HEK293 (cell line): Measurements from ENCODE around the gene ADIRF.

Source experiments
- AEBP2 ChIP-seq: fragments of 450-650 bp; formaldehyde crosslinking; IDR thresholded peaks from 2 replicates; pipeline ENCODE4 v1.5.1; 2016; ENCODE audit warnings: missing biosample characterization, missing genetic modification characterization, borderline replicate concordance
- ELK4 ChIP-seq: IDR thresholded peaks from 2 replicates; pipeline ENCODE4 v1.6.1; 2011; ENCODE audit warnings: mild to moderate bottlenecking, low read depth, low read length, borderline replicate concordance
- GLIS2 ChIP-seq: fragments of 450-650 bp; formaldehyde crosslinking; IDR thresholded peaks from 2 replicates; pipeline ENCODE4 v1.5.1; 2016; ENCODE audit warnings: missing biosample characterization, missing genetic modification characterization
- HIC1 ChIP-seq: fragments of 450-650 bp; formaldehyde crosslinking; IDR thresholded peaks from 2 replicates; pipeline ENCODE4 v1.5.1; 2016; ENCODE audit warnings: missing biosample characterization, missing genetic modification characterization
- KLF10 ChIP-seq: fragments of 450-650 bp; IDR thresholded peaks from 2 replicates; pipeline ENCODE4 v1.5.1; 2018; ENCODE audit warnings: missing biosample characterization, mild to moderate bottlenecking, missing genetic modification characterization
- KLF16 ChIP-seq: fragments of 450-650 bp; formaldehyde crosslinking; IDR thresholded peaks from 2 replicates; pipeline ENCODE4 v1.5.1; 2017; ENCODE audit warnings: missing biosample characterization, missing genetic modification characterization
- KLF17 ChIP-seq: fragments of 450-650 bp; formaldehyde crosslinking; IDR thresholded peaks from 2 replicates; pipeline ENCODE4 v1.5.1; 2016; ENCODE audit warnings: missing biosample characterization, missing genetic modification characterization
- KLF8 ChIP-seq: fragments of 450-650 bp; formaldehyde crosslinking; IDR thresholded peaks from 2 replicates; pipeline ENCODE4 v1.5.1; 2016; ENCODE audit warnings: missing biosample characterization, missing genetic modification characterization
- KLF9 ChIP-seq: fragments of 450-650 bp; formaldehyde crosslinking; IDR thresholded peaks from 2 replicates; pipeline ENCODE4 v1.5.1; 2016; ENCODE audit warnings: missing biosample characterization, missing genetic modification characterization, low read depth
- ZBTB48 ChIP-seq: fragments of 450-650 bp; formaldehyde crosslinking; IDR thresholded peaks from 2 replicates; pipeline ENCODE4 v1.5.1; 2016; ENCODE audit warnings: missing biosample characterization, missing genetic modification characterization
- ZBTB6 ChIP-seq: fragments of 450-650 bp; formaldehyde crosslinking; IDR thresholded peaks from 2 replicates; pipeline ENCODE4 v1.5.1; 2017; ENCODE audit warnings: missing biosample characterization, missing genetic modification characterization
- ZBTB7A ChIP-seq: fragments of 450-650 bp; formaldehyde crosslinking; IDR thresholded peaks from 2 replicates; pipeline ENCODE4 v1.5.1; 2016; ENCODE audit warnings: low read depth, missing biosample characterization, missing genetic modification characterization
- ZBTB8A ChIP-seq: fragments of 450-650 bp; formaldehyde crosslinking; IDR thresholded peaks from 2 replicates; pipeline ENCODE4 v1.5.1; 2016; ENCODE audit warnings: missing biosample characterization, missing genetic modification characterization
- ZNF174 ChIP-seq: fragments of 450-650 bp; formaldehyde crosslinking; IDR thresholded peaks from 2 replicates; pipeline ENCODE4 v1.5.0; 2017; ENCODE audit warnings: missing biosample characterization, mild to moderate bottlenecking, missing genetic modification characterization
- ZNF24 ChIP-seq: fragments of 450-650 bp; formaldehyde crosslinking; IDR thresholded peaks from 2 replicates; pipeline ENCODE4 v1.5.1; 2016; ENCODE audit warnings: missing biosample characterization, missing genetic modification characterization
- ZNF274 ChIP-seq, 2 experiments: fragments of 200-500 bp in 1 of 2; fragments of 450-650 bp in 1 of 2; sonication (Bioruptor generic) in 1 of 2; formaldehyde crosslinking in 1 of 2; IDR thresholded peaks; 2 replicates each; pipeline versions ENCODE4 v1.5.1 to v1.6.1; 2014 to 2016; ENCODE audit warnings: borderline replicate concordance in 1 of 2, inconsistent platforms in 1 of 2, low read length in 1 of 2, missing biosample characterization in 1 of 2, missing genetic modification characterization in 1 of 2
- ZNF280C ChIP-seq: fragments of 450-650 bp; formaldehyde crosslinking; IDR thresholded peaks from 2 replicates; pipeline ENCODE4 v1.5.1; 2016; ENCODE audit warnings: missing biosample characterization, missing genetic modification characterization
- ZNF354C ChIP-seq: fragments of 450-650 bp; formaldehyde crosslinking; IDR thresholded peaks from 2 replicates; pipeline ENCODE4 v1.5.1; 2016; ENCODE audit warnings: missing biosample characterization, missing genetic modification characterization, low read depth, borderline replicate concordance
- ZNF37A ChIP-seq: fragments of 450-650 bp; IDR thresholded peaks from 2 replicates; pipeline ENCODE4 v1.5.1; 2018; ENCODE audit warnings: missing biosample characterization, missing genetic modification characterization
- ZNF510 ChIP-seq: fragments of 450-650 bp; formaldehyde crosslinking; IDR thresholded peaks from 2 replicates; pipeline ENCODE4 v1.5.1; 2018; ENCODE audit warnings: mild to moderate bottlenecking, missing genetic modification characterization, missing biosample characterization; ENCODE audit not compliant: insufficient replicate concordance
- ZNF514 ChIP-seq: fragments of 450-650 bp; formaldehyde crosslinking; IDR thresholded peaks from 2 replicates; pipeline ENCODE4 v1.5.1; 2016; ENCODE audit warnings: missing biosample characterization, missing genetic modification characterization
- ZNF530 ChIP-seq: fragments of 450-650 bp; formaldehyde crosslinking; IDR thresholded peaks from 2 replicates; pipeline ENCODE4 v1.5.1; 2016; ENCODE audit warnings: low read depth, missing biosample characterization, missing genetic modification characterization
- ZNF571 ChIP-seq: fragments of 450-650 bp; formaldehyde crosslinking; IDR thresholded peaks from 2 replicates; pipeline ENCODE4 v1.5.0; 2017; ENCODE audit warnings: missing biosample characterization, missing genetic modification characterization
- ZNF580 ChIP-seq: fragments of 450-650 bp; formaldehyde crosslinking; IDR thresholded peaks from 2 replicates; pipeline ENCODE4 v1.5.1; 2016; ENCODE audit warnings: missing biosample characterization, missing genetic modification characterization
- ZNF777 ChIP-seq: fragments of 450-650 bp; formaldehyde crosslinking; IDR thresholded peaks from 2 replicates; pipeline ENCODE4 v1.5.1; 2017; ENCODE audit warnings: missing biosample characterization, missing genetic modification characterization, borderline replicate concordance
- ZNF792 ChIP-seq: fragments of 450-650 bp; formaldehyde crosslinking; IDR thresholded peaks from 2 replicates; pipeline ENCODE4 v1.5.1; 2016; ENCODE audit warnings: missing biosample characterization, missing genetic modification characterization
- ZSCAN5A ChIP-seq: fragments of 450-650 bp; formaldehyde crosslinking; IDR thresholded peaks from 2 replicates; pipeline ENCODE4 v1.5.1; 2016; ENCODE audit warnings: missing biosample characterization, missing genetic modification characterization

The ADIRF gene

GRCh38 chr10:86960003-86960862 is 8.0 kb upstream of the ADIRF start (continued):
- TF ChIP-seq ZNF274 (IDR thresholded peaks at IDR 0.05; ENCODE audit: low read length) (no peak), ZNF274 (tag by site-specific recombination; IDR thresholded peaks at IDR 0.05; ENCODE audit: borderline replicate concordance) (no peak), KLF10 (tag by site-specific recombination) (no peak), ZNF514 (tag by site-specific recombination) (no peak), KLF16 (tag by site-specific recombination) (peak; percentile 70), ZNF571 (tag by site-specific recombination) (no peak), ZNF792 (tag by site-specific recombination) (no peak), GLIS2 (tag by site-specific recombination) (no peak), ZBTB7A (no peak), KLF8 (tag by site-specific recombination) (peak; percentile 40; the same call in 1 of the 2 replicates), ZNF510 (tag by site-specific recombination) (no peak), ELK4 (no peak), AEBP2 (tag by site-specific recombination) (no peak), ZNF37A (tag by site-specific recombination) (no peak), ZNF24 (no peak), ZNF280C (no peak), ZNF354C (tag by site-specific recombination) (no peak), KLF9 (tag by site-specific recombination) (peak; percentile 90), ZNF580 (tag by site-specific recombination) (peak; percentile 83; the same call in 1 of the 2 replicates), ZSCAN5A (tag by site-specific recombination) (no peak), ZNF174 (no peak), KLF17 (tag by site-specific recombination) (peak; percentile 83), ZBTB8A (tag by site-specific recombination) (no peak), ZNF530 (tag by site-specific recombination) (no peak), HIC1 (tag by site-specific recombination) (no peak), ZNF777 (tag by site-specific recombination) (no peak), ZBTB48 (tag by site-specific recombination) (no peak), ZBTB6 (tag by site-specific recombination) (no peak)
